OCI-LY3 (cell line): Measurements from ENCODE around the gene H2BK1.

Experiments used
- H2AFZ ChIP-seq: fragments of 200-600, 300-600 bp; shearing (Covaris generic); 2 replicates; pipeline ENCODE4 v1.6.0; 2014; ENCODE audit warnings: antibody characterized with exemption, low read depth, low read length
- H3K27ac ChIP-seq: fragments of 200-600, 300-600 bp; sonication (generic); 2 replicates; pipeline ENCODE4 v1.5.1; 2014; ENCODE audit warnings: mild to moderate bottlenecking, low read length, moderate library complexity, mixed read lengths
- H3K27me3 ChIP-seq: fragments of 200-600, 300-600 bp; sonication (generic); 2 replicates; pipeline ENCODE4 v1.6.1; 2014; ENCODE audit warnings: low read depth, low read length, mixed read lengths
- H3K36me3 ChIP-seq: fragments of 200-600, 300-600 bp; sonication (generic); replicated peaks from 2 replicates; pipeline ENCODE3; 2014; ENCODE audit warnings: low read depth, low read length, mixed read lengths
- H3K4me1 ChIP-seq: fragments of 300-600, 200-600 bp; sonication (generic); 2 replicates; pipeline ENCODE4 v1.6.1; 2014; ENCODE audit warnings: low read length, mixed read lengths
- H3K4me2 ChIP-seq: fragments of 200-600, 300-600 bp; sonication (generic); 2 replicates; pipeline ENCODE4 v1.6.1; 2014; ENCODE audit warnings: low read length, mixed read lengths
- H3K4me3 ChIP-seq: fragments of 300-600, 200-600 bp; sonication (generic); 2 replicates; pipeline ENCODE4 v1.5.1; 2014; ENCODE audit warnings: antibody characterized with exemption, mild to moderate bottlenecking, low read length, moderate library complexity
- H3K79me2 ChIP-seq: fragments of 300-600, 200-600 bp; shearing (Covaris generic); 2 replicates; pipeline ENCODE4 v1.6.1; 2014; ENCODE audit warnings: mild to moderate bottlenecking, low read length, mixed read lengths
- H3K9ac ChIP-seq: fragments of 300-600, 200-600 bp; shearing (Covaris generic); 2 replicates; pipeline ENCODE4 v1.6.0; 2014; ENCODE audit warnings: mild to moderate bottlenecking, low read length, moderate library complexity
- H3K9me3 ChIP-seq: fragments of 200-600, 300-600 bp; shearing (Covaris generic); 2 replicates; pipeline ENCODE4 v1.6.1; 2014; ENCODE audit warnings: low read length, mixed read lengths; ENCODE audit not compliant: insufficient read depth
- H4K20me1 ChIP-seq: fragments of 200-600, 300-600 bp; sonication (generic); 2 replicates; pipeline ENCODE4 v1.6.1; 2016; ENCODE audit warnings: low read length, mixed read lengths; ENCODE audit not compliant: insufficient read depth
- CTCF ChIP-seq: fragments of 200-600, 300-600 bp; sonication (generic); IDR thresholded peaks from 2 replicates; pipeline ENCODE4 v1.5.1; 2014; ENCODE audit warnings: antibody characterized with exemption, low read length, low read depth
- EZH2phosphoT487 ChIP-seq: fragments of 200-600 bp; shearing (Covaris generic); IDR thresholded peaks from 2 replicates; pipeline ENCODE4 v1.6.1; 2018; ENCODE audit warnings: antibody characterized with exemption, mixed run types, low read depth

The H2BK1 gene

DNA sequence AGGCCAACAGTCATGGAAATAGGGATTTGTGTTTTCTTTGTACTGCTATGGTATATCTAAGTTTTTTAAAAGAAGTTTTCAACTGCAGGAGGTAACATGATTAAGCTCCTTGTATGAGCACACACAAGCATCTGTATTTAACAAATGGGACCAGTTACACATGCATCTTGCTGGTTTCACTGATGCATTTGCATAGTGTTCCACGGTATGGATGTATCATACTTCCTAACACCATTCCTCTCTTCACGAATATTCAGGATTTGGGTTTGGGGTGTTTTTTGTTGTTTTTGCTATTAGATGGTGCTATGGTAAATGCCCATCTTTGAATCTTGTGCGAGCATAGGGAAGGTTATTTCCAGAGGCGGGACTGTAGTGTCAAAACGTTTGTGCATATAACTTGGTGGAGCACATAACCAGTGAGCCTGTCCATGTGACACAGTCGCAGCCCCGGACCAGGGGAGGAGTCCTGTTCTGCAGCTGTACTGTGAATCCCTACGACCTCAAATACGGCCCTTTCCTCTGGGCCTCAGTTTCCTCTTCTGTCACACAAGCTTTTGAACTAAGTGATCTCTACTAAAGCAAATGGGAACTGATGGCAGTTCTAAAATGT is 1.9 kb downstream of the H2BK1 start:
- H3K27ac ChIP-seq, result no peak overlapping the region
- H3K4me1 ChIP-seq, result no peaks in the 10 kb centered on the region
- H3K4me3 ChIP-seq, result no peak overlapping the region
- TF ChIP-seq CTCF, result no peak
- no peak for TF ChIP-seq EZH2phosphoT487
- no peaks in the 10 kb centered on the region; the same call in 1 of the 2 replicates for H4K20me1 ChIP-seq
- H3K4me2 ChIP-seq, result no peak overlapping the region
- H3K27me3 ChIP-seq, result peaks cover 27% of the 10 kb centered on the region
- no peak overlapping the region for H3K9ac ChIP-seq
- peaks cover 15% of the 10 kb centered on the region for H3K36me3 ChIP-seq
- H3K79me2 ChIP-seq, result no peaks in the 10 kb centered on the region
- H2AFZ ChIP-seq, result no peak overlapping the region
- H3K9me3 ChIP-seq, result no peaks in the 10 kb centered on the region

- Histone ChIP-seq H3K27ac (no peak overlapping the region), H3K4me1 (no peaks in the 10 kb centered on the region), H2AFZ (no peak overlapping the region), H3K79me2 (no peaks in the 10 kb centered on the region), H3K9me3 (no peaks in the 10 kb centered on the region), H3K4me2 (no peak overlapping the region), H3K9ac (no peak overlapping the region), H3K4me3 (no peak overlapping the region), H3K36me3 (peaks cover 11% of the 10 kb centered on the region), H4K20me1 (no peaks in the 10 kb centered on the region; the same call in 1 of the 2 replicates), H3K27me3 (peaks cover 32% of the 10 kb centered on the region)
- TF ChIP-seq EZH2phosphoT487 (no peak), CTCF (no peak)
These were observed 2.5 kb downstream of the H2BK1 start for GRCh38 chr7:151207804-151208203.

DNA sequence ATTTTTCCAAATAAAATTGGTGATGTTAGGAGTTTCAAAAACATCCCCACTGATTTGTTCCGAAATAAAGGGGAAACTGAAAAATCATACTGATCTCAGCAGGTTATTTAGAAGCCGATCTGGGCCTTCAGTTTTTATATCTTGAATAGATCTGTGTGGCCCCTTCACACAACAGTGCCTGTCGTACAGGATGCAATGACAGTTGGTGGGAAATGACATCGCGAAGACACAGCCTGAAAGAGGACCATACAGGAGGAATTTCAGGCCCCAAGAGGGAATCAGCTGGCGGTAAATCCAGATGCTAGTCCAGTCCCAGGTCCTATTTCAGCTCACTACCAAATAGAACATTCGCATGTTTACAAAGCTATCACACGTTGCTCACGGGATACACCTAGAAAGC is 3.0 kb downstream of the H2BK1 start:
- Histone ChIP-seq H2AFZ (no peak overlapping the region), H3K4me2 (no peak overlapping the region), H3K79me2 (no peaks in the 10 kb centered on the region), H3K27ac (no peak overlapping the region), H3K4me3 (no peak overlapping the region), H3K9ac (no peak overlapping the region), H3K36me3 (peaks cover 11% of the 10 kb centered on the region), H4K20me1 (no peaks in the 10 kb centered on the region; the same call in 1 of the 2 replicates), H3K9me3 (no peaks in the 10 kb centered on the region), H3K4me1 (no peaks in the 10 kb centered on the region), H3K27me3 (peaks cover 37% of the 10 kb centered on the region)
- TF ChIP-seq CTCF, result no peak
- no peak for TF ChIP-seq EZH2phosphoT487

- Histone ChIP-seq H4K20me1 (no peaks in the 10 kb centered on the region; the same call in 1 of the 2 replicates), H3K36me3 (peaks cover 8% of the 10 kb centered on the region), H3K4me2 (no peak overlapping the region), H3K27me3 (peaks cover 41% of the 10 kb centered on the region), H3K9ac (no peak overlapping the region), H2AFZ (no peak overlapping the region), H3K79me2 (no peaks in the 10 kb centered on the region), H3K9me3 (no peaks in the 10 kb centered on the region), H3K27ac (no peak overlapping the region), H3K4me1 (no peaks in the 10 kb centered on the region), H3K4me3 (no peak overlapping the region)
- TF ChIP-seq CTCF, result no peak
- TF ChIP-seq EZH2phosphoT487, result no peak
These were observed 3.4 kb downstream of the H2BK1 start for GRCh38 chr7:151206914-151207313.
